Stimulated activated CD8-positive, alpha-beta memory T cell treated with anti-CD3 and anti-CD28 coated beads, Interleukin-7, amount 100 ng/mL, for 24 hours (primary cell): Measurements from ENCODE around the gene CAMK2A.
"Not testable (repeated sequence)": the region's sequence is repeated elsewhere in the genome, so short reads cannot be mapped to it uniquely, and the experiment has no call there.

ENCODE experiments used
- DNase-seq: peaks from one replicate; pipeline ENCODE4 v3.0.0-alpha.2; 2020; ENCODE audit warnings: low read depth

CAMK2A gene

DNA sequence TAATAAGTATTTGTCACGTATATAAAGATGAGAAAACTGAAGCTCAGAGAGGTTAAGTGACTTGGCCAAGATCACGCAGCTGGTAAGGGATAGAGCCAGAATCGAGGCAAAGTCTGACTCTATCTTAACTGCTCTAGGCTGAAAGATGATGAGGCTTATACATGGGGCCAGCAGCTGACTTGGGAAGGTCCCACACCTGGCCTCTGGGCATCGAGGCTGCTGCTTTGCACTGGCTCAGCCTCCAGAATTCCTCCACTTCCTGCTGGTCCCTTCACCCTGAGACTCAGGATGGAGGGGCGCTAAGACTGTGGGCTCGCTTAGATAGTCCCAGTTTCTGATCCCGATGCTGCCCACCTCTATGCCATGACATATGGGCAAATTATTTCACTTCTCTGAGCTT lies 35.2 kb downstream of the CAMK2A start:
- no peak for DNase-seq

DNA sequence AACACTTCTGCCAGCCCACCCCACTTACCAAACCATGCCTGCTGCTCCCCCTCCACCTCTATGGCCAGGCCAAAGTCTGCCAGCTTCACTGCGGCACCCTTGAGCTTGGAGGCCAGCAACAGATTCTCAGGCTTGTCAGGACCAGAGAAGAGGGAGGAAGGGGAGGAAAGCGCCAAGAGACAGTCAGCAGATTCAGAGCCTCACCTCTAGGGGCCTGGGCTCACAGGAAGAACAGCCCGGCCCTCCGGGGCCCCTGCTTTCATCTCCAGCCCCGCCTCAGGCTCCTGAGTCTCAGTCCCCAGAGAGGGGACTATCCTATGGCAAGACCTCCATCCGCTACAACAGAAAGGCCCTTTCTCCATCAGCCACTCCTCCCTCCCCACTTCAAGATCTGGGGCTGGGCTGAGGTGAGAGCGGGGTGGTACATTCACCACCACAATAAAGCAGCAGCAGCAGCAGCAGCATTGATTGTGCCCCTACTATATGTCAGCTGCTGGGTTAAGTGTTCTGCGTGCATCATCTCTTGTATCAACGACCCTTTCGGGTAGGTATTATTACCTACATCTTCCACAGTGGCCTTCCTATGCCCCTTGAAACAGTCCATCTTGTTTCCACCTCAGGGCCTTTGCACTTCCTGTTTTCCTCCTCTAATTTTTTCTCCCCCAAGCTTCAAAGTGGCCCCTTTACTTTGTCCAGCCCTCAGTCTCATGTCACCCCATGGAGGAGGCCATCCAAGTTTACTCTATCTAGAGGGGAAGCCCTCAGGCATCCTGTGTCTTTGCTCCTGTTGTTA lies 36.0 kb downstream of the CAMK2A start:
- DNase-seq = no peak

GRCh38 chr5:150252489-150252888 lies 37.1 kb downstream of the CAMK2A start:
- no peak for DNase-seq

- no peak for DNase-seq
Observed at GRCh38 chr5:150251504-150251903, 38.1 kb downstream of the CAMK2A start.

GRCh38 chr5:150249744-150250143 lies 39.8 kb downstream of the CAMK2A start:
- no peak for DNase-seq

DNA sequence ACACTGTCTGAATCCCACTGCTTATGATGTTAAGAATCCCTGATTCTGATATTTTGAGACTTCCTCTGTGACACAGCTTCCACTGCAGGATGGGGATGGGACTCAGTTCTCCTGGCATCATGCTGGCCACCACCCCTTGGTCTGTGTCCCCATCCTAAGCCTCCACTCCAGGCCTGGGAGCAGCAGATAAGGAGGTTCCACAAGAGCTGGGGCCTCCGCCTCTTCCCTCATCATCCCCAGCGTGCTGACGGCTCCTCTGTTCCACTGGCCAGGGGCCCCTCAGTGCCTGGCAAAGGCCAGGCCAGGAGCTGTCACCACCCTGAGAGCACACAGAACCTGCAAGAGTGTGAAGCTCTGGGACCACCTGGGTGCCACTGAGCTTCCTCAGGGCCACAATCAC lies 40.6 kb downstream of the CAMK2A start:
- DNase-seq = no peak

DNA sequence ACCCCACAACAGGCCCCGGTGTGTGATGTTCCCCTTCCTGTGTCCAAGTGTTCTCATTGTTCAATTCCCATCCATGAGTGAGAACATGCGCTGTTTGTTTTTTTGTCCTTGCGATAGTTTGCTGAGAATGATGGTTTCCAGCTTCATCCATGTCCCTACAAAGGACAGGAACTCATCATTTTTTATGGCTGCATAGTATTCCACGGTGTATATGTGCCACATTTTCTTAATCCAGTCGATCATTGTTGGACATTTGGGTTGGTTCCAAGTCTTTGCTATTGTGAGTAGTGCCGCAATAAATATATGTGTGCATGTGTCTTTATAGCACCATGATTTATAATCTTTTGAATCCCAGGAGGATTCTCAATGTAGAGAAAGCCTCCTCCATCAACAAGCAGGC lies 41.1 kb downstream of the CAMK2A start:
- DNase-seq = not testable (repeated sequence)

DNA sequence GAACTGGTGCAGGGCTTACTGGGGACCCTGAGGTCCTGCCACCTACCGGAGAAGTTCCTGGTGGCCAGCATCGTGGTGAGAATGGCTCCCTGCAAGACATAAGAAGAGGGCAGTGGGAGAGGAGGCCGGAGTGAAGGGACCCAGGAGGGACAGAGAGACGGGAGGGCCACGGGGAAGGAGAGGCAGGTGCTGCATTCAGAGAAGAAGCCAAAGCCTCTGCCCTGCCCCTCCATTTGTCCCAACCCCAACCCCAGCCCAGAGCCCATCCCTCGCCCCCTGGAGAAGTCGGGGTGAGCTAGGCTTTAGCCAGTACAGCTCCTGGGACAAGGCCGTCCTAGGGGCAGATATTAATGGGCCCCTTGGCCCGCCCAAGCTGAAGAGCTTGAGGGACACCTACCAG lies 41.8 kb downstream of the CAMK2A start:
- DNase-seq = no peak

- no peak for DNase-seq
Observed at GRCh38 chr5:150246835-150247234, 42.7 kb downstream of the CAMK2A start.

DNA sequence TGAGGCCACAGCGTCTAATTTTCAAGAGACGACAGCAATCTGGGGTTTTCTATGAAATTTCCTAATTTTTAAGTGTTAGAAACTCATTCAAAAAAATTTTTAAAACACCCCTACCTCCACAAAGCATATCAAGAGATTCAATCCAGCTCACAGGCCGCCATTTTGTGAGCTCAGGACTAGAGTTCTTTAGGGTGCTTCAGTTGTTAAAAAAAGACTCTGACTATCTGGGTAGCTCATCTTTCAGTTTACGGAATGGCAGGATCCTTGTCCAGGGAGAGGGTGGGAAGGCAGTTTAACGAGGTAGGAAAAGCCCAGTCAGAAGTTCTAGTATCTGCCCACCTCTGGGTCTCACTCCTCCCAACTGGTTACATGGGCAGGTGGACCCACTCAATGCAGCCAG lies 43.1 kb downstream of the CAMK2A start:
- DNase-seq = no peak

DNA sequence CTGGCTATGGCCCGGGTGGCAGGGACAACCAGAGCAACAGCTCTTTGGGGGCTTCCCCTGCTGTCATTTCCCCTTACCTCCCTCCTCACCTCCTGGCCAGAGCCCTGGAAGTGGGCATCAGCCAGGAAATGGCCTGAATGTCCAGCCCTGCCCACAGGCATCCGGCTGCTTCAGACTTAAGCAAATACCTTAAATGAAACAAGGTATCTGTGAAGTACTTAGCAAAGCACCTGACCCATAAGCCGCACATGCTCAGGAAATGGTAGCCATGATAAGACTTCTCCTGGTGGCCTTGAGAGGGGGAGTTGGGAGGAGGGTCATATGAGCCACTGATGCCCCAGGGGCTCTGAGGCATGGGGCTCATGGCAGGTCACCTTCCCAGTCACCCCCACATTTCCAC lies 43.8 kb downstream of the CAMK2A start:
- no peak for DNase-seq

GRCh38 chr5:150245111-150245789 lies 44.3 kb downstream of the CAMK2A start:
- DNase-seq = no peak

- DNase-seq = no peak
Observed at GRCh38 chr5:150244209-150244608, 45.4 kb downstream of the CAMK2A start.

GRCh38 chr5:150243590-150243989 lies 46.0 kb downstream of the CAMK2A start:
- DNase-seq = no peak

DNA sequence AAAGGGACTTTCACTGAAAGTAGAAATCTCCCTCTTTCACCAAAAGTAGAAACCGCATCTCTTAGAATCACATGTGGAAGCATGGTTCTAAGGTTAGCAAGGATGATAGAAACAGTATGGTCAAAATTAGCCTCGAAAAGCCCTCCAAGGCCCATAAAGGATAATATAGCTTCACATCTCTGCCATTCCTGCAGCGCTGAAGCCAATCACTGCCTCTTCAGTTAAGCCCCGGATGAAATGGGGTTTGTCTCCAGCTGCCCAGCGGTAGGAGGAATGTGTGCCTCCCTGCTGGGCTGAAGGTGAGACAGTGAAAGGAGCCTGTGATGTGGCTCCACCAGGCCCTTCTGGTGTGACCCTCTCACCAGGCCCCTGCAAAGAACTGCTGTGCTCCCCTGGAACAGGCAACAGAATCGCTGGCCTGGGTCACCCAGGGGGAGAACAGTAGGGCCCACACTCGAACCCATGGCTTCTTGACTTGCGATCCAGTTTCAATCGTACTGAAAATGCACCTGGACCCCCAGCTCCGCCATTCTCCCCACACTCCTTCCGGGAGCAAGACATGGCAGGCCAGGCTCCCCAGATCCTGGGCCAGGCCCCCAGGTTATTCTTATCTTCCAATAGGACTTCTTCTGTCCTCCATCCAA lies 47.2 kb downstream of the CAMK2A start:
- DNase-seq = no peak

GRCh38 chr5:150241298-150242160 lies 48.0 kb downstream of the CAMK2A start:
- no peak for DNase-seq

DNA sequence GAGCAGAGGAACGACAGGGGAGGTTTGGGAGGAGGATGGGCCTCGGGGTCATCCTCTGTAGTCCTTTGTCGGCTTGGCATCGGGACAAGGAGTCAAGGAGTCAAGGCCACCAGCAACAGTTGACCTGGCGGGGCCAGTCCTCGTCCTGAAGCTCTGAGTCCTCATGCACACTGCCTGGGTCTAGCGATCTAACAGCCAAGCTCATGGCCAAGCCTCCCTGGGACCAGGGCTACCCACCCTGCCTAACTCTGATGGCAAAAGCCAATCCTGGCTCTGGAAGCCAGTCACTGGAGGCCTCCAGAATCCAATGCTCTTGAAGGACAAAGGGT lies 49.8 kb downstream of the CAMK2A start:
- DNase-seq = no peak

DNA sequence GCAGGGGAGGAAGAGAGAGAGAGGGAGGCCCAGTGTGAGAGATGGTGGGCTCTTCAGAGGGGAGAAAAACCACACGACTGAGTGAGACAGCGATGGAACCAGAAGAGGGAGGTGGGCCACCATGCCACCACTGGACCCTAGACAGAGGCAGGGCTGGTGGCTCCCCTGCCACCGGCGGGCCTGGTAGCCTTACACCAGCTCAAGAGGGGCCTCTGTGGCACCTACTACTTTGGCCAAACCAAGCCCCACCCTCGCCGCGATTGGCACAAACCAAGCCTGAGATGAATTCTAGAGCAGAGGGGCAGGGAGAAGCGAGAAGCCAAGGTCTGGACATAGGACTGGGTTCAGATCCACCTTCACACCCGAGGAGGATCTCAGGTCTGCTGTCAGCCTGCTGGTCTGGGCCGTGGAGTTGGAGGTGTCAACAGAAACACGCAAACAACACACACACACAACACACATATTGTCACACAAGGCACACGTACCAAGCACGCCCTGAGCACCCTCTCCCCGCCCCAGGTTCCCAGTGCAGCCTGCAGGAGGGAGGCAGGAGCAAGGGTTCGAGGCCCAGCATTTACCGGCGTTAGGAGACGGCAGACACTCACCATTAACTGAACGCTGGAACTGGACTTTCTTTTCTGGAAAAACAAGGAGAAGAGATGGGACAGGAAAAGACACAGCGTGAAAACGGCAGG lies 50.3 kb downstream of the CAMK2A start:
- DNase-seq = no peak

- no peak for DNase-seq
Observed at GRCh38 chr5:150238646-150239045, 50.9 kb downstream of the CAMK2A start.

GRCh38 chr5:150236981-150237754 lies 52.4 kb downstream of the CAMK2A start:
- DNase-seq = no peak

DNA sequence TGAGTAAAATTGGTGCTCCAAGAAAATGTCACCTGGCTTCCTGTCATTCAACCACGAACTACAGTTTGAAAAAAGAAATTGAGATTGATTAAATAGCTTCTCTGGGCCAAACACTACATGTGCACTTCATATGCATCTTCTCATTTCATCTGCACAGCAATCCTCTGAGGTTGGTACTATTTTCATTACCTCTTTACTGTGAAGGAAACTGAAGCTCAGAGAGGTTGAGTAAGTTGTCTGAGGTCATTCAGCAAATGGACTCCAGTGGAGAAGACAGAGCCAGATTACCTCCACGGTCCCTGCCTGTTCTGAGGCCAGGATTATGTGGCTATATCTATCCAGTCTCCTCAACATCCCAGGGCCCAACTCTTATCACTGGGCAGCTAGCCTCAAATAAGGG lies 53.3 kb downstream of the CAMK2A start:
- DNase-seq = no peak
